ENCODE data around the gene RAB3D. TPM values are rescaled to one million over a fixed set of nuclear protein-coding genes. Genes with fewer than 3 reads are reported as not detected.

Gene RAB3D
- total RNA-seq: 10 to 100 TPM in 3 of 4 donors, 1 to 10 TPM in 1; 9.5 to 16.4 (median 12.7) TPM

- TF ChIP-seq CTCF (IDR thresholded peaks at IDR 0.05) (no peak), POLR2A (IDR thresholded peaks at IDR 0.05) (peak; percentile 24 to 46)
- Histone ChIP-seq H3K4me3 (peak within 1 kb of the TSS; percentile 61 to 74 (median 66)), H3K27me3 (no peaks in the 10 kb centered on the region), H3K4me1 (peaks cover 0 to 33% (median 11%) of the 10 kb centered on the region in 4 donors), H3K36me3 (peaks cover 0 to 22% (median 0%) of the 10 kb centered on the region in 3 donors), H3K27ac (peak within 1 kb of the TSS; percentile 55 to 79 (median 78)), H3K9me3 (no peaks in the 10 kb centered on the region)
- peak; percentile 84 to 95 (median 92) for DNase-seq
These were observed at the start of gene RAB3D for GRCh38 chr19:11339254-11340098. Gene RAB3D (minus strand): TSS chr19:11339657. CDS start chr19:11337399, 2,258 bp downstream.

- H3K27ac ChIP-seq: peak overlapping the region in 1 of 4 donors; percentile 11
- H3K36me3 ChIP-seq: no peaks in the 10 kb centered on the region
- H3K27me3 ChIP-seq: peaks cover 0 to 10% of the 10 kb centered on the region in 2 donors
- TF ChIP-seq CTCF (IDR thresholded peaks at IDR 0.05): no peak
- TF ChIP-seq POLR2A (IDR thresholded peaks at IDR 0.05): no peak
- no peak overlapping the region for H3K4me3 ChIP-seq
- H3K9me3 ChIP-seq: peaks cover 0 to 3% (median 0%) of the 10 kb centered on the region in 4 donors
- DNase-seq: no peak
- H3K4me1 ChIP-seq: peaks cover 0 to 17% (median 14%) of the 10 kb centered on the region in 4 donors
These were observed 47.9 kb upstream of the RAB3D start for GRCh38 chr19:11387162-11388034.

- Histone ChIP-seq H3K36me3 (no peaks in the 10 kb centered on the region), H3K4me1 (peaks cover 3 to 34% (median 20%) of the 10 kb centered on the region in 4 donors), H3K4me3 (no peak overlapping the region), H3K27me3 (peaks cover 0 to 10% of the 10 kb centered on the region in 2 donors), H3K9me3 (no peaks in the 10 kb centered on the region), H3K27ac (no peak overlapping the region)
- TF ChIP-seq CTCF (IDR thresholded peaks at IDR 0.05) (no peak), POLR2A (IDR thresholded peaks at IDR 0.05) (no peak)
- no peak for DNase-seq
These were observed 45.3 kb upstream of the RAB3D start for GRCh38 chr19:11384778-11385129.

- TF ChIP-seq CTCF (IDR thresholded peaks at IDR 0.05): no peak
- no peak for TF ChIP-seq POLR2A (IDR thresholded peaks at IDR 0.05)
- H3K27me3 ChIP-seq: peaks cover 0 to 10% of the 10 kb centered on the region in 2 donors
- no peaks in the 10 kb centered on the region for H3K36me3 ChIP-seq
- peaks cover 3 to 34% (median 20%) of the 10 kb centered on the region in 4 donors for H3K4me1 ChIP-seq
- H3K27ac ChIP-seq: peak overlapping the region in 2 of 4 donors; percentile 4 to 55
- H3K4me3 ChIP-seq: peak overlapping the region in 3 of 4 donors; percentile 42 to 44 (median 42)
- H3K9me3 ChIP-seq: no peaks in the 10 kb centered on the region
- no peak for DNase-seq
These were observed 44.2 kb upstream of the RAB3D start for GRCh38 chr19:11383706-11384048.

GRCh38 chr19:11382898-11383705, 43.6 kb upstream of the RAB3D start:
- H3K9me3 ChIP-seq: no peaks in the 10 kb centered on the region
- H3K27ac ChIP-seq: peak overlapping the region in 2 of 4 donors; percentile 4 to 52
- H3K27me3 ChIP-seq: peaks cover 0 to 10% of the 10 kb centered on the region in 2 donors
- H3K36me3 ChIP-seq: no peaks in the 10 kb centered on the region
- TF ChIP-seq POLR2A (IDR thresholded peaks at IDR 0.05) (no peak), CTCF (IDR thresholded peaks at IDR 0.05) (peak in 5 of 6 experiments; percentile 51 to 68 (median 55))
- H3K4me1 ChIP-seq: peaks cover 3 to 39% (median 20%) of the 10 kb centered on the region in 4 donors
- peak overlapping the region; percentile 15 to 44 (median 42) for H3K4me3 ChIP-seq
- DNase-seq: peak; percentile 46 to 73 (median 64)
